Smooth muscle cell of the brain vasculature (primary cell): ENCODE results near the gene CCDC195.

Source experiments
- DNase-seq: peaks from one replicate; pipeline ENCODE4 v3.0.0-alpha.2; 2012; ENCODE audit warnings: low read depth, low spot score

Gene CCDC195, protein sequence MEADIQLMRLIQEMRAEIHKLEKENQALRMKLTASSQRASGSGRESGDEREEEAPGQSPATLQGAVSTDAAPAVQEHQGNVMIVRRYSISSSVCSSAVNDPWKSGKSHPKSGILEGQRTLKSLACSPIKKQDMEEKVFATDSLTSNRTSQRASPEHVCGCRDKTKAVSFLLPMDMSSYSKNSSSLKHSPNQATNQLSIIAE

DNA sequence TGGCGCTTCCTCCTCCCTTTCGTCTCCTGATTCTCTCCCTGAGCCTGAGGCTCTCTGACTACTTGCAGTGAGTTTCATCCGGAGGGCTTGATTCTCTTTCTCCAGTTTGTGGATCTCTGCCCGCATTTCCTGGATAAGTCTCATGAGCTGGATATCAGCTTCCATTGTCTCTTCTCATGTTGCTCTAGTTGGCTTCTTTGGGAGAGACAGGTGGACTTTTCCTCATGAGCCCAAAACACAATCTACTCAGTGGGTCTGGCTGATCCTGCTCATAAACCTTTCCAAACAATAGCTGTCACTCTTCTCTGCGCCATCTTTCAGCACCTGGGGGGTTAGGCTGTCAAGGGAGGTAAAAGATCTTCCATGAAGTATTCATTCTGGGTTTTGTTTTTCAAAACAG, at the start of gene CCDC195:
CCDC195 (minus strand) TSS at position 165 of the 400 bp plus-strand sequence; CDS start at position 165, 0 bp downstream.
- DNase-seq = no peak

DNA sequence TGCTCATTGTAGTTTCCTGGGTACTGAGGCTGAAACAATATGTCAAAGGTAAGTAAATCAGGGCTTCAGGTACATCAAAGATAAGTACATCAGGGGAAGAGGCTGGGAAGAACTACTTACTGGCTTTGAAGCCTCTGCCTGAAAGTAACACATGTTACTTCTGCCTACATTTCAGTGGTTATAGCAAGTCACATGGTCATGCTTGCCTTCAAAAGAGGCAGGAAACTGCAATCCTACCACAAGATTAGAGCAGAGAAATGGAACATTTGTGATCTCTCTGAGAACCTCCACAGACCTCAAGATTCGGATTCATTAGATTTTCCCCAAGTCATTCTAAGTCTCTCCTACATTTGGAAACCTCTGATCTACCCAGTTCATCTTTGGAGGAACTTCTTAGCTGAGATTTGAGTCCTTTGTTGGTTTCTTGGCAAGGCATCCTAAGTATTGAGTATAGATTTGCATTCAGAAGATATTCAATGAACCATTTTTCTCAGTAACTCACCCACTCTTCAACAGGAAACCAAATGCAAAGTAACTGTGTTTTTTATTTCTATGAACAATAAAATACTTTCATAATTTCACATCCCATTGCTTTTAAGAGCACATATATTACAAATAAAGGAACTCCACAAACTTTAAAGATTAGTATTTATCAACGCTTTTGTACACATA, 48.5 kb upstream of the CCDC195 start:
- no peak for DNase-seq

DNA sequence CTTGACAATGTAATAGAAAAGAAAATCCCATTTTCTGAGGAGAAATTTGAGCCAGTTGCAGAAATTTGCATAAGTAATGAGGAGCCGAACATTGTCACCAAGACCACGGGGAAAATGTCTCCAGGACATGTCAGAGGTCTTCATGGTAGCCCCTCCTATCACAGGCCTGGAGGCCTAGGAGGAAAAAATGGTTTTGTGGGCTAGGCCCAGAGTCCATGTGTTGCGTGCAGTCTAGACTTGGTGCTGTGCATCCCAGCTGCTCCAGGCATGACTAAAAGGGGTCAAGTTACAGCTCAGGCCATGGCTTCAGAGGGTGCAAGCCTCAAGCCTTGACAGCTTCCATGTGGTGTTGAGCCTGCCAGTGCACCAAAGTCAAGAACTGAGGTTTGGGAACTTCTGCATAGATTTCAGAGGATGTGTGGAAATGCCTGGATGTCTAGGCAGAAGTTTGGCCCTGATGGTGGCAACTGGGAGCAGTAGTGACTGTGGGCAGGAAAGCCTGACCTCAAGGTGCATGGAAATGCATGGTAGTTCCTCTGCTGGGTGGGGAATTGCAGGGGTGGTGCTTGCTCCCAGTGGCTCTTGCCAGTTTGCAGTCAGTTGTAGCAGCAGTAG, 41.9 kb upstream of the CCDC195 start:
- no peak for DNase-seq

DNA sequence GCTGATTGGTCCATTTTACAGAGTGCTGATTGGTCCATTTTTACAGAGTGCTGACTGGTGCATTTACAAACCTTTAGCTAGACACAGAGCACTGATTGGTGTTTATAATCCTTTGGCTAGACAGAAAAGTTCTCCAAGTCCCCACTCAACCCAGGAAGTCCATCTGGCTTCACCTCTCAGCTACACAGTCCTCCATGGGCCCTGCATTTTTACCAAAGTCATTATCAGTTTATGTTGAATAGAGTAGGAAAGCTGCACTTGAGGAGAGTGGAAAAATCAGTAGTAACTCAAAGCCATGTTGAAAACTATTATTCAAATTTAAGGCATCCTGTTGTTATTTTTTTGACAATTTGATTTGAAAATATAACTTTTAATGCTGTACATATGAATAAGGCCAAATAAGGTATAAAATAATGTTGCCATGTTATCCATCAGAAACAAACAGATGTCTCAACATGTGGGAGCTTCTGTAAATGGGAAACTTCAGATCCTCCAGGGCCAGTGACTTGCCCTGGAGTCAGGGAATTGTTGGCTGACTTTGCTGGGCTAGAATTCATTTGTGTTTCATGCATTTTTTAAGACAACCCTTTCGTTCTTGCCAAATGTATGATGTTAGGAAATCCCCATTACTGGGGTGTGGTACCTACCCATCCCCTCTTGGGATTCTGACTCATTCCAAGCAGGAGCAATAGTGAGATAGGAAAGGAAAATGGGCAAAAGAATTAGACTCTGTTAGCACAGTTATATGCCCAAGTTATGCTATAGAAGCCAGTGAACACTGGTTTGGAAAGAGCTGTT, 37.8 kb upstream of the CCDC195 start:
- DNase-seq = no peak

DNA sequence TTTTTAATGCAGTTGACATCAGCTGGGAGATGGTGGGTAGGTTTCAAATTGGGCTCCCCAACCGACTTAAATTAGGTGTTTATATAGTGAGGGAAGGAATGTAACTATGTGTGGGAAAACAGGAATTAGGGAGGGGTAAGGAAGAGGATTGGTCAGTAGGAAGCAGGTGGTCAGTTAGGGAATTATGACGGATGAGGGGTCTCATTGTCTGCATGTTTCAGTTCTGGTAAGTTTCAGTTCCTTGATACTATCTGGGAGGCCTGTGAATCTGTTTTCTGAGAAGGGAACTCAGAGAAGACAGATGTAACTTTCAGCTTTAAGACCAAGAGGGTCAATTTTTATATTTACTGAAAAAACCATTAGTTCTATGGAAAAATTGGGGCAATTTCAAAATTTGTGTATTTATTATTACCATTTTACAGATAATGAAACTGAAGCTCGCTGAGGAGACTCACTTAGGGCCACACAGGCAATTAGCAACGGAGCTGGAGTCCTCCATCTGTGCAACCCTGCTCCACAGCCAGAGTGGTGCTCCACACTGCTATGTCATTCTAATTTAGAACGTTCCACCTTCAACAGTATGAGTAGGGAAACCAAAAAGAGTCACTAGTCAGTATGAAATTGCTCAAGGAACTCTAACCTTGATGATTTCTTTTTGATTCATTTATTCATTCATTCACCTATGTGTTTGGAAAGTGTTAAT, 36.0 kb upstream of the CCDC195 start:
- no peak for DNase-seq

DNA sequence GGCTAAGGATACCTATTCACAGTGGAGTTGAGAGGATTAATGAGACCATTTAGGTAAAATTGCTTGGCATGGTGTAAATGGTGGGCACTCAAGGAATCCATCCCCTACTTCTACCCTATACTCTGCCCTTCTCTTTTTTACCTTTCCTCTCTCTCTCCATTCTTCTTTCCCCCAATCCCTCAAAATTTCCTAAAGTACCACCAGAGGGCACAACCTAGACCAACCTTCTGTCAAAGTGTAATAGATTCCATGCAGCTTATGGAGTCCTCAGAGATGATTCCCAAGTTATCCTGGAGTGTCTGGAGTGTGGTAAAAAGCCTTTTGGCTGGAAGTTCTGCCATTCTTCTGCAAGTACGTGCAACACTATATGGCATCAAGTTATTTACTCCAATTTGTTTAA, 33.0 kb upstream of the CCDC195 start:
- DNase-seq = no peak

DNA sequence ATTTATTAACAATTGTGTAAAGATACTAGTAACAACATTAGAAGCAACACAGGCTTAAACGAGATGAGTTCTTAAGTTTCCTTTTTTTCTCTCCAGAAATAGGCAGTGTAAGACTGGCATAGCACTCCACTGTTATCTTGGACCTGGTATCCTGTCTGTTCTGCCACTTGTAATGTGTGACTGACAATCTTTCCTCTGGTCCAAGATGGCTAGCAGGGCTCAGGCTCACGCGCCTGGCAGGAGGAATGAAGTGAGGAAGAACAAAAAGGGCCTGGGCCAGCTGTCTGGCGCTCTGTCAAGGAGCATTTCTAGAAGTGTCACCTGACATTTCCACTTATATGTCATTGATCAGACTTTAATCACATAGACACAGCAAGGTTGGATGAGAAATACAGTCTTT, 31.6 kb upstream of the CCDC195 start:
- no peak for DNase-seq

DNA sequence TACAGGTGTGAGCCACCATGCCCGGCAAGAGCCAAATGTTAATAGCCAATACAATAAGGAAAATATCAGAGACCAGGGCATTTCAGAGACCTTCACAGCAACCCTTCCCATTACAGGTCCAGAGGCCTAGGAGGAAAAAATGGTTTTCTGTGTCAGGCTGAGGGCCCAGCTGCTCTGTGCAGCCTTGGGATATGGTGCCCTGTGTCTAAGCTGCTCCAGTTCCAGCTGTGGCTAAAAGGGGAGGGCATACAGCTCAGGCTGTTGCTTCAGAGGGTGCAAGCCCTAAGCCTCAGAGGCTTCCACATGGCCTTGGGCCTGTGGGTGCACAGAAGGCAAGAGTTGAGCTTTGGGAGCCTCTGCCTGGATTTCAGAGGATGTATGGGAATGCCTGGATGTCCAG, 20.1 kb upstream of the CCDC195 start:
- DNase-seq = no peak

DNA sequence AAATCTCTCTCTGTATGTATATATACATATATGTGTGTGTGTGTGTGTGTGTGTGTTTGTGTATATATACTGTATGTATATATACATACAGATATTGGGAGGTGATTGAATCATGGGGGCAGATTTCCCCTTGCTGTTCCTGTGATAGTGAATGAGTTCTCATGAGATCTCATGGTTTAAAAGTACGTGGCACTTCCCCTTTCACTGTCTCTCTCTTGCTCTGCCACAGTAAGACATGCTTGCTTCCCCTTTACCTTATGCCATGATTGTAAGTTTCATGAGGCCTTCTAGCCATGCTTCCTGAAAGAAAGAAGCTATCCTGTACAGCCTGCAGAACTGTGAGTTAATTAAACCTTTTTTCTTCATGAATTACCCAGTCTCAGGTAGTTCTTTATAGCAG, 18.8 kb upstream of the CCDC195 start:
- no peak for DNase-seq

DNA sequence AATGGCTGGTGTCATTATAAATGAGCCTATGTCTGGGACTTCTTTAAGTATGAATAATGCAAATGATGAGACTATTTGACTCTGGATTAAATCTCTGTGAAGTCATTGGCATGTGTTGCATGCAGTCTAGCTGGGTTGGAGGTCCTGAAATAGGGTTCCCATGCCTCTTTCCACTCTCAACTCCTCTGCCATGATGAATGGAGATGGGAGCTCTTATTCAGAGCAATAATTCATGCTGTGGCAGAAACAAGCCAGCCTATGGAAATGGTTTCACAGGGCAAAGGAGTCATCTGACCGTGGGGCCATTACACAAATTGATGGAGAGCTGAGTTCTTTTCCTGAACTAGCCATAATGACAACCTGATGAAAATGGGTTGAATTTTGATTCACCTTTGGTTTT, 15.5 kb upstream of the CCDC195 start:
- DNase-seq = no peak

DNA sequence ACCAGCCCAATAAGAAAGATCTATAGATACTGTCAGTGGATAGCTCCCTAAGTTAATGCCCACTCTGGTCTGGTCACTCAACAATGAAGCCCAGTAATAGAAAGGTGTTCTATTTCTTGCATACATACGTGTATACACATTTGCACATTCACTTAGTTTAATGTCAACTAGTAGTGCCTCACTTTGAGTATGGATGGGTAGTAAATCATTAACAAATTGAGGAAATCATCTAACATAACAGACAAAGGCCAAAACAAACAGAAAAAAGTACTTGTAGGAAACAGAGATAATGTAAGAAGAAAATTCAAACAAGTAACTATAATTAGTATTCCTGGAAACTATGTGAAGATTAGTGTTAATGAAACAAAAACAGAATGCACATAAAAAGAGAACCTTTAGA, 13.3 kb upstream of the CCDC195 start:
- DNase-seq = no peak

DNA sequence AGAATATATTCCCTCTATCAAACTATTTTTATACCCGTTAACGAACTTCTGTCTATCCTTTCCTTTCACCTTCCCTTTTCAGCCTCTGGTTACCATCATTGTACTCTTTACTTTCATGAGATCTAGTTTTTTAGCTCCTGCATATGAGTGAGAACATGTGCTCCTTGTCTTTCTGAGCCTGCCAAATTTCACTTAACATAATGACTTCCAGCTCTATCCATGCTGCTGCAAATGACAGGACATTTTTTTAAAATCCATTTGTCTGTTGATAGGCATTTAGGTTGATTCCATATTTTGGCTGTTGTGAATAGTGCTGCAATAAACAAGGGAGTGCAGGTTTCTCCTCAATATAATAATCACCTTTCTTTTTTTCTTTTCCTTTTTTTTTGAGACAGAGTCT, 8.2 kb upstream of the CCDC195 start:
- DNase-seq = no peak

DNA sequence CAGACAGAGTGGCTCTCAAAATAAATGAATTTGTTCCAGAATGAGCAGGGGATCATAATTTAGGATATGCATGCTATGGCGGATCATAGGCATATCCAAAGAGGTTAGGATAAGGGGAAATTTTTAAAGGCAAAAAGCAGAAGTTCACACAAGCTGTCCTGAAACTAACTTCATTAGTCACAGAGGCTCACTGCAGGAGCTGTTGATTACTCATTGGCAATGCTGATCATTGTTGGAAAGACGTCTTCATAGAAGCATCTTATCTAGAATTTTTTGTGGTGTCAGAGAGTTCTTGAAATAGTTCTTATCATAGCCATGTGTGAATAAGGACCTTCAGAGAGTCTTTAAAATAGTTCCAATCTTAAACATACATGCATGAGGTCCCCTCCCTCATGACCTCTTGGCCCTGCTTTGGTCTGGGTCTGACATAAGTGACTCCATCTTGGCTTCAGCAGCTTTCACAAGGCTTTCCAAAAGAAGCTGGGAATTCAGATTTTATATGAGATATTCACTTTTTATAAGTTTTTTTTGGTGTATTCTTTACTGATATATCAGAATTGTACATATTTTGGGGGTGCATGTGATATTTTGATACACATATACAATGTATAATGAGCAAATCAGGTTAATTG, 7.5 kb upstream of the CCDC195 start:
- no peak for DNase-seq

DNA sequence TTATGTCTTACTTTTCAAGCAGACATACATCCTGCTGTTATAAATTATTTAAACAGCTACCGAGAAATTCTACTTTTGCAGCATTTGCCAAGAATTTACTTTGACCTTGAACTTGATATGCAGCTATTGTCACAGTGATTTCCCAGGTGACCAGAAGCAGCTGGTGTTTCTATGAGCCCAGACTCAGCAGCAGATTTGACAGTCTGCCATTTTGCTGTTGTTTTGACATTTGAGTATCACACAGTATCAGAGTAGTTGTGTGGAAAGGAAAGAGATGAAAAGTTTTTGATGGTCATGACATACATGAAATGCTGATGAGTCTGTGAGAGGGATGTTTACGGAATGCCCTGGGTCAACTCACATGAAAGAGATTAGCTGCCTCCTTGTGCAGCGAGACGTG, 6.6 kb upstream of the CCDC195 start:
- no peak for DNase-seq

DNA sequence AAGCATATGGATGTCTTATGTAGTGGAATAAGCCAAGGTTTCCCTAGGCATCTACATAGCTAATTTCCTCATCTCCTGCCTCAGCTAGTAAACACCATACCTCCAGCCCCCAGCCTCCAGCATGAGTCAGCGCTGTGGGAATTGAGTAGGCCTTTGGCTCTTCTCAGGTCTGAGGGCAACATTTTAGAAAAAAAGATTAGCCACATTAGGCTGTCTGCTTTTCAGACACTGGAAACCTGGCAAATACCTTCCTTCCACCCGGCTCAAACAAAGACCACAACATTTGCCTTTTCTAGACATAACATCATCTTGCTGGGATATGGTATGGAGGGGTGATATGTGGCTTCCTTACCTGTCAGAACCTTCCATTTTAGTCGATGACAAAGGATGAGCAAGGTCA, 6.1 kb upstream of the CCDC195 start:
- DNase-seq = no peak

DNA sequence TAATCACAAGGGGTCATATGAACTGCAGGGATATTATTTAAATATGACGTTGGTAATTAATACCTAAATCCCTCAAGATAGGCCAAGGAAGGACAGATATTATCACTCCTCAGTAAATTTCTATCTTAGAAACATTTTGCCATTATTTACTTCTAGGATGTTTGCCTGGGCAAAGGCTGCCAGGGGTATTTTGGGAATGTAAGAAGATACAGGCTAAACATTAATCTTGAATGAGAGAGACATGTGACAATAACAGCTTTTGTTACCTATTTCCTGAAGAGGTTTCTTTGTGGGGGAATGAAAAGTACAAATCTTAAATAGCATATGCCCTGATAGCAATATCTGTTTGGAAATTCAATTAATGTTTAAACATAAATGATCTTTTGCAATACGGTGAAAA, 756 bp upstream of the CCDC195 start:
- no peak for DNase-seq

DNA sequence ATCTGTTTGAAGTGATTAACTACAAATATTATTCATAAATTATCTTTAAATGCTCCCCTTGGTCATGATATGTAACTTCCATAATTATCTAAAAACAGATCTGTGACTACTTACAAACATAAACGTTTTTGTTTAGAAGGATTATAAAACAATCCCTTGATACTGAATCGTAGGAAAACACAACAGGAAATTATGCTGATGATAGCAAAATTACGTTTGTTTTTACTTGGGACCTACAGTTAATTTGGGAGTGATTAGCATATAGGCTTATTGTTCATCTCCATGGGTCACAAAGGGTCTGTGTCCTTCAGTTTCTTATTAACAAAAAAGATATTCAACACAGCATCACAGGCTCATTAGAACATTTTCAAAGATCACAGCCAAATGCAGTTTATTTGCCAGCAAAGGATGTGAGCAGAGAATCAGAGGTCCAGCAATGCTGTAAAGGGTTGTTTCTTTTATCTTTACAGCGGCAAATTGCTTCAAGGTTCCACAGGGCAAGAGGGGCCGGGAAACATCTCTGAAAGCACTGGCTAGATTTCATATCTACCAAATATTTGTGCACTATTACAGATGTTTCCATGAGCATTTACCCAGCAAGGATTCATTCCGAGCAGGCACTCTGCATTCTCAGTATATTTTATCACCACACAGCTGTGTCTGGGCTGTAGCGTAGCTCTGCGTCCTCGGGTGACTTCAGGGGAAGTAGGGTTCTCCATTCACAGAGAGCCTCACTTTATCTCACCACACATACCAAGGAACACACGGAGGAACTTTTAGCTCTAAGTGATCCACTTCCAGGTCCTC, 4.1 kb downstream of the CCDC195 start:
- DNase-seq = no peak

DNA sequence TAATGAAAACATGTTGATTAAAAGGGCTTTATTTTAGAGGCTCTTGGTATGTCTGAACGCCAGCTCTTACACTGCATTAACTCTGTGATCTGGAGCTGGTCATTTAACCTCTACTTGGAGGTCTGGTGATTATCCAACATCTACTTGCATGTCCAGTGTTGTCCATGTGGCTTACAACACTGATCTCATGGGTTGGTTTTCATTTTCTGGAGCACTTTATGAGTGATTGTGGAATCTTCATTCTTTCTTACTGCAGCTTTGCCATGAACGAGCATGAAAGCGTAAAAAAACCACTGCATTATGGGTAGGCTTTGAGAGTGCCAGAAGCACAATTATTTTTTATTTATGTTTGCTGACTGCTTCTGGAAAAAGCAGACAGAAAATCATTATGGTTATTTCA, 4.8 kb downstream of the CCDC195 start:
- DNase-seq = no peak

DNA sequence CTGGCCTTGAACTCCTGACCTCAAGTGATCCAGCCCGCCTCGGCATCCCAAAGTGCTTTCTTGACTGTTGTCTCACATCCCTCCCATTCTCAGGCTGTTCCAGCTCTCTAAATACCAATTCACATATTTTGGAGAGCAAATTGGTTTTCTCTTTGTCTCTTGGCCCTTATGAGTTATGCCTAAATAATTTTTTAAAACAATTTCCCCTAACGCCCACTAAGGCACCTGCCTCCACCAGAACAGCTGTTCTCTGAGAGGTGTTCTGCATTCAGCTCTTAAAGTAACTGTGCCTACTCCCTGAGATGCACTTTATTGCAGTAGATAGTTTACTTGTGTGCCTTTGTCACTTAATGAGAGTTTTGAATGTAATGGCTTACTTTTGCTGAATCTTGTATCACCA, 6.9 kb downstream of the CCDC195 start:
- no peak for DNase-seq

DNA sequence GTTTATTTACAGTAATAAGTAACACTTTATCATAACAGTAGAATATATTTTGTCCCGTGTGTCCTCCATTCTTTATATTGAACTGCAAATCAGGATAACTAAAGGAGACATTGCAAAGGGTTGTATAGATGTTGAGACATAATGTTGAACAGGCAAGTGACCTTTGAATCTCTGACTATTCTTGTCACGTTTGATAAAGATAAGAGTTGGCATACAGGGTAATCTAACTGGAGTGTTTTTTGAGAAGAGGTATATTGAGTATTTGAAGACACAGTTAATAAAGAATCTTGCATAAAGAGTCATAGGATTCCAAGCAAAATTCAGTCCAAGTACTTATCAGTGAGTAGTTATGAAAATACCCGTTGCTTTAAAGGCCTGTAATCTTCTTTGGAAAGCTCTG, 21.7 kb downstream of the CCDC195 start:
- DNase-seq = no peak

DNA sequence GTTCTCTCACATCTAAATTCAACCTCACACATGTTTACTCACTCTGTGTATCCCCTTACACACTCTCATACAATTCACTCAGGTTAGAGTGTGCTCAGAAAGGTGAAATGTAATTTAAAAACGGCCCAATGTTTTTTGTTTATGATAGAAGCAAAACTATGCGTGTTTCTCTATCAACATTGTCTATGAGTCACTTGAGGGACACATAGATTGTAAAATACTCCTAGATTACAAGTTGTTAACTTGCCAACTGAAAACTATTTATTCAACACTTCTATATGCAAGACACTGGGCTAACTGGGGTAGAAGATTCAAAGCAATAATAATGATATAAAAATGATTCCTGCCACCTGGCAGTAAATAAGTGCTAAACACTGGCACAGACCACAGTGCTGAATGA, 24.6 kb downstream of the CCDC195 start:
- DNase-seq = no peak
